Dedifferentiated amniotic fluid mesenchymal stem cell (primary cell): Measurements from ENCODE around the gene TJP1.
"Not testable (repeated sequence)": the region's sequence is repeated elsewhere in the genome, so short reads cannot be mapped to it uniquely, and the experiment has no call there.

ENCODE experiments used
- DNase-seq: peaks from one replicate; pipeline ENCODE4 v3.0.0-alpha.2; 2016; ENCODE audit errors: extremely low spot score

TJP1 gene

DNA sequence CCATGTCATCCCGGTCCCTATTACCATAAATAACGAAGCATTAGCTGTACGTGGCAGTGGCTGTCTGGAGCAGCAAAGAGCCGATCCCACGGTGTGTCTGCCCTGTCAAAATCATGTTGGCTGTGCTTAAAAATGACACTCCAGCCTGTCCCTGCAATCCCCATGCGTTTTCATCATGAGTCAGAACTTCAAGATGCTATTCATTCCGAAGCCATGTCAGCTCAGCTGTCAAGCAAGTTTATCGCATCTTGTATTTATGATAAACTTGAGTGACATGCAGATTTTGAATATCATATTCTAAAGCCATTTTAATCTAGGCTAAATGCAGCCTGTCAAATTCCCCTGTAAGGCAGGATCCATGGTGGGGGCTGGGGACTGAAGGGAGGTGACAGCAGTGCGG, 152.4 kb downstream of the TJP1 start:
- no peak for DNase-seq

DNA sequence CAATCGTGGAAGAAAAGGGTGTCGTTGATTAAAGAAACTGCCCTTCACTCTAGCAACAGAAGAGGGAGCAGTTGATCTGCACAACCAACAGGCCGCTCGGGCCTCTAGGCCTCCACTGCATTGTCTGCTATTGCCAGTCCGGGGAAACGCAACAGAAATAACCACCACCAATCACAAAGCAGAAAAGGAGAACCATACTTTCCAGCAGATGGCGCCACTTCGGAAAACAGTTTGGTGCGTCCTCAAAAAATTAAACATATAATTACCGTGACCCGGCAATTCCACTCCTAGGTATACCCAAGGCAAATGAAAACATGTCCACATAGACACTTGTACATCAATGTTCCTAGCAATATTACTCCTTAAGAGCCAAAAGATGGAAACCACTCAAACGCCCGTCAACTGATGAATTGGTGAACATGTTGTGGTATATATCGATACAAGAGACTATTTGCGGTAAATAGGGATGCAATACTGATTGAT, 154.1 kb downstream of the TJP1 start:
- DNase-seq, result peak; percentile 80

DNA sequence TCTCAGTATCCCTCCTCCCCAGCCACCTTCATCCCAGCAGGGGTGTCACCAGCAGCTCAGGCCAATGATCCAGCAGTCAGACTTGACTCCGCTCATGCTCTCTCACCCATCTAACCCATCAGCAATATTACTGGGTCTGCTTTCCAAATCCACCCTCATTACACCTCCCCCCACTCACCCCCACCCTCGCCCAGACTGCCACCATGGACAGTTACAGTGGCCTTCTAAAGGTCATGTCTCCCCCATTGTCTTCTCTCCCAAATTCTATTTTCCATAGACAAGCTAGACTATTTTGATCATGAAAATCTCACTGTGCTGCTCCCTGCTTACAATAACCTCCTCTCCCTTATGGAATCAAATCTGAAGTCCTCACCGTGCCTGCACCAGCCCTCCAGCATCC, 156.0 kb downstream of the TJP1 start:
- DNase-seq, result no peak

DNA sequence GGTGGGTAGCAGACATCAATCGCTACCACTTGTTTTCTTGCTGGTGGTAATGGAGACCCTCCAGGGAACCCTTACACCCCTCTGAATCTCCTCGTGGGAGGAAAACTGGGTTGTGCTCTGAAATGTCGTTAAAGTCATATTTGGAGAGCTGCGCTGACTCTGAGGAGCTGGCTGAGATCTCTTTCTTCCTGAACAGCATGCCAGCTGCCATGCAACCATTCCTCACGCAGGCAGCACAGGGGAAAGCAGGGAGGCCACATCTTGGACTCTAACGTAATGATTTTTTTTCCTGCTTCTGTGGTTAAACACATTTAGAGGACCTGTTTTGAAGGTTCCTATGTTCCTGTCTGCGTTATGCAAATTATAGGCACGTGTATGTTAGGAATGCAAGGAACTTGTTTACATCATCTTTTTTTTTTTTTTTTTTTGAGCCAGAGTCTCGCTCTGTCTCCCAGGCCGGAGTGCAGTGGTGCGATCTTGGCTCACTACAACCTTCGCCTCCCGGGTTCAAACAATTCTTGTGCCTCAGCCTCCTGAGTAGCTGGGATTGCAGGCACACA, 156.7 kb downstream of the TJP1 start:
- DNase-seq, result no peak

DNA sequence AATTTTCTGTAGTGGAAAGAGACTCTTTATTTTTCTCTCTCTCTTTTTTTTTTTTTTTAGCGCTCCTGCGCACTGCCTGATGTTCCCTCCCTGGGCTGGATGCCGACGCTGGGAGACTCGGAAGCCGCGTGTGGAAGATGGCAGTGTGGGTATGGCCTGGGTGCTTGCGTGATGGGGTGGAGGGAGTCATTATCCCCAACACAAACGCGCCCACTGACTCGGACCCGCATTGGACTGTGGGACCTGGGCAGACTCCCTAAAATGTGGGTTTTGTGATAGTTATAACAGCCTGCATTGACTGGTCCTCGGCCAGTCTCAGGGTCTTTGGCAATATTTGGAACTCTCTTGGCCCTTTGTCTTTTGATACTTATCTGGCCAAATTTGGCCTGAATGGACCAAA, 157.9 kb downstream of the TJP1 start:
- DNase-seq, result no peak

DNA sequence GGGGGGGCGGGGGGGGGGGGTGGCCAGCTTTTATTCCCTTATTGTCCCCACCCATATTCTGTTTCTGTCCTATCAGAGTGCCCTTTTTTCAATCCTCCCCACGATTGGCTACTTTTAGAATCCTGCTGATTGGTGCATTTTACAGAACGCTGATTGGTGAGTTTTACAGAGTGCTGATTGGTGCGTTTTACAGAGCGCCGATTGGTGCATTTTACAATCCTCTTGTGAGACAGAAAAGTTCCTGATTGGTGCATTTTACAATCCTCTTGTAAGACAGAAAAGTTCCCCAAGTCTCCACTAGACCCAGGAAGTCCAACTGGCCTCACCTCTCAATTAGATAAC, 164.8 kb downstream of the TJP1 start:
- not testable (repeated sequence) for DNase-seq

DNA sequence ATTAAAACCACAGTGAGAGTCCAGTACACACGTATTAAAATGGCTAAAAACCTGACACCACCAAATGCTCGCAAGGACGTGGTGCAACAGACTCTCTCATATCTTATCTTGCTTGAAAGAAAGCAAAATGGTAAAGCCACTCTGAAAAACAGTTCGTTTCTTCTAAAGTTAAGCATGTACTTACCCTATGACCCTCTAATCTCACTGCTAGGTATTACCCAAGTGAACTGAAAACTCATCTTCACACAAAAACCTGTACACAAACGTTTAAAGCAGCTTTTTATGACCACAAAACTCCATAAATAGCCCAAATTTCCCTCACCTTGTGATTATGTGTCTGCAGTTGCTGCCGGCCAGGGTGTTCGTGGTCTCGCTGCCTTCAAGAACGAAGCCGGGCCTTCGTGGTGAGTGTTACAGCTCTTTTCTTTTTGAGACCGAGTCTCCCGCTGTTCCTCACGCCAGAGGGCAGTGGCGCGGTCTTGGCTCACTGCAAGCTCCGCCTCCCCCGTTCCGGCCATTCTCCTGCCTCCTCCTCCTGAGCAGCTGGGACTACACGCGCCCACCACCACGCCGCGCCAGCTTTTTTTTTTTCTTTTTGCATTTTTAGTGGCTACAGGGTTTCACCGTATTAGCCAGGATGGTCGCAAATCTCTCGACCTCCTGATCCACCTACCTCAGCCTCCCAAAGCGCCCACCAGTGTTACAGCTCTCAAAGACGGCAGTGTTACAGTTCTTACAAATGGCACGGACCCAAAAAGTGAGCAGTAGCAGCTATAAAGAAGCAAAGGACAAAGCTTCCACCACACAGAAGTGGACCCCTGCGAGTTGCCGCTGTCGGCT, 165.4 kb downstream of the TJP1 start:
- no peak for DNase-seq

DNA sequence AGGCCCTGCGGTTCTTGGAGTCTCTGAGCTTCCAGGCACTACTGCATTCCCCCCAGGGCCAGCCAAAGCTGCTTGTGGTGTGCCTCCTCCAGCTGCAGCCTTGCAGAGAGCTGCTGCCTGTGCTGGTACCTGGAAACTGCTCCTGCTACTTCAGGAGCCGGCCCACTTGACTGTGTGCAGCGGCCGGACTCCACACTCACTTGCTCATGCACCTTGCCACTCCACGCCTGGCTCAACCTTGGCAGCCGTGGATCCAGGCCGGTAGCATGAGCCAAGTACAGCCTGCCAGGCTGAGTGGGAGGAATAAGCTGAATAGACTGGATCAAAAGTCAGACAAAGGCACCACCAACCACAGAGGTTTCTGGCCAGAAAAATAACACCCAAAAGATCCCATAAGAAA, 169.7 kb downstream of the TJP1 start:
- DNase-seq, result no peak

DNA sequence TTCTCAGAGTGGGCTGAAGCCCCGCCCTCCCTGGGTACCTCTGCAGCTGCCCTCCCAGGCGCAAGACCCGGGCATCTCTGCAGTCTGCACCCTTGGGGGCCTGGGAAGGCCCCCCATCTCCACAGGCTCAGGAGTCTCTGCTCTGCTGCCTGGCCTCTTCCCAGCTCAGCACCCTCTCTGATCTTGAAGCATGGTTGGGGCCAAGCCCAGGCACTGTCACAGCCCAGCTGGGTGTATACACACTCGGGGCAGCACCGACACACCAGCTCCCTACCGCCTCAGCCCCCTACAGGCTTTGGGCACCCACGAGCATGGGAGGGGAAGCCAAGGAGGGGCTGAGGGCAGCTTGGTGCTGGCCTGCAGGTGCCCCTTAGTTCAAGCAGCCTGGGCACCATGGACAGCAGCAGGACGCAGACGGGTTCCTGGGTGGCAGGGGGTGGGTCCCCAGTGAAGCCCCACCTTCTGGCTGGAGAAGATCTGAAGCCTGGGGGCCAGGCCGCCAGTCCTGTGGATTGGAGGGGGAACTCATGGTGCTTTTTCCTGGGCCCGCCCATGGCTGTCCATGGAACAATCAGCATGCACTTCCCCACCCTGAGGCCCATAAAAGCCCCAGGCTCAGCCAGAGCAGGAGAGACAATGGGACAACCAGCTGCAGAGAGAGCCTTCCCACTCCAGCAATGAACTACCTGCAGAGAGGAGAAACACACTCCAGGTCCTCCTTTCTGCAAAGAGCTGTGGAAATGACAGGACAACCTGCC, 170.6 kb downstream of the TJP1 start:
- DNase-seq, result no peak
